Esophagus (tissue), 2 donors: ENCODE measurements around the gene DUOX1. TPM values are rescaled to one million over a fixed set of nuclear protein-coding genes. Genes with fewer than 3 reads are reported as not detected.
A peak's percentile ranks its signal among the peaks of the same experiment; 100 is the strongest.

ENCODE experiments used
- H3K27ac ChIP-seq, 2 donors: one replicate each; pipeline ENCODE4 v1.5.1; 2013; ENCODE audit warnings: low read depth in 2 of 2, mild to moderate bottlenecking in 2 of 2, inconsistent platforms in 1 of 2, low read length in 1 of 2, moderate library complexity in 1 of 2
- H3K27me3 ChIP-seq, 2 donors: one replicate each; pipeline ENCODE4 v1.6.1; 2013; ENCODE audit warnings: low read length in 2 of 2, control low read depth in 1 of 2, mild to moderate bottlenecking in 1 of 2; ENCODE audit not compliant: insufficient read depth in 2 of 2, control insufficient read depth in 1 of 2
- H3K36me3 ChIP-seq, 2 donors: one replicate each; pipeline ENCODE4 v1.6.1; 2013; ENCODE audit warnings: low read length in 1 of 2; ENCODE audit not compliant: control insufficient read depth in 2 of 2, insufficient read depth in 2 of 2
- H3K4me1 ChIP-seq, 2 donors: one replicate each; pipeline ENCODE4 v1.6.1; 2013; ENCODE audit warnings: low read length in 1 of 2; ENCODE audit not compliant: control insufficient read depth in 2 of 2, insufficient read depth in 2 of 2
- H3K4me3 ChIP-seq, 2 donors: one replicate each; pipeline ENCODE4 v1.5.1; 2013; ENCODE audit warnings: low read length in 2 of 2, mild to moderate bottlenecking in 2 of 2, low read depth in 1 of 2, moderate library complexity in 1 of 2
- H3K9me3 ChIP-seq, 2 donors: one replicate each; pipeline ENCODE4 v1.6.1; 2013; ENCODE audit warnings: mild to moderate bottlenecking in 2 of 2, low read depth in 1 of 2, low read length in 1 of 2, moderate library complexity in 1 of 2; ENCODE audit not compliant: control insufficient read depth in 2 of 2, insufficient read depth in 1 of 2
- WGBS, 2 donors: extraction: QIAGEN DNeasy Blood & Tissue Kit; methylation state at CpG; one replicate each; pipeline ENCODE4 v1.1.7; 2013; 5-methylcytosine and 5-hydroxymethylcytosine counted together
- polyA plus RNA-seq, 2 donors: library from polyadenylated mRNA; stranded (reverse); fragments of 200-250 nt; gene quantifications; one replicate each; pipeline ENCODE4 v1.2.3, GENCODE V29; 2013
- donor health status: healthy with polysubstance abuse.
- donor health status: Bipolar disorder and iron deficiency.

DUOX1 gene
- polyA plus RNA-seq, 2 donors, result 64.7 to 111 TPM

DNA sequence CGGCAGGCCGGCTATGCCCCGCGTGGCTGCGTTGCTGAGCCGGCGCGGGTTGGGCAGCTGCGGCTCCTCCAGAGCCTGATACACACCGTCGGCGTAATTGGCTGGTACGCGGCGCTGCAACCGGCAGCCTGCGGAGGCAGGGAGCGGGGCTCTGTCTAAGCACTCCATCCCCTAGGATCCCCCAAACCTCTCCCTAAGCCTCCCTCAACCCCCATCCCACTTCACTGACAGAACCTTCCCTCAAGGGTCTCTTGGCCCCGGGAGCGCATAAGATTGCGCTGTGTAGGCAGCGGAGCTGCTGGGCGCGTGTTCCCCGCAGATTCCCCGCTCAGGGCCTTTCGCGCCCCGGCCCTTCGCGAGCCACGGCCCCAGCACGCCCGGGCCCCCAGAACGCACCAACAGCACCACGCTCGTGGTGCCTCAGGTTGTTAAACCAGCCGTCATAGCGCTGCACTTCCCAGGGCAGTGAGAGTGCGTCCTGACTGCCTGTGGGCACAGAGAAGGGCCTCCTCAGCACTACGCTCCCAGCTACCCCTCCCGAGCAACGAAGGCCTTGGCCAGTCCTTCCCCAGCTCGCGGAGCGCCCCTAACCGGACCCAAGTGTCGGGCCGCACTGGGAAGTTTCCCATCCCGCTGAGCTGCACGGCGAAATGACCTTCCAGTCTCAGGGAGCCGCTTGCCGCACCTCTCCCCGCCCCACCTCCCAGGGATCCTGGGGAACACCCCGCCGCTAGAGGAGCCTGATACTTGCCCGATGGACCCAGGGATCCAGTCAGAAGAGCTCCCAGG lies 17.0 kb upstream of the DUOX1 start:
- H3K4me1 ChIP-seq, result peaks cover 11 to 32% of the 10 kb centered on the region in 2 donors
- peak overlapping the region; percentile 38 to 42 for H3K4me3 ChIP-seq
- H3K9me3 ChIP-seq, result peaks cover 0 to 3% of the 10 kb centered on the region in 2 donors
- H3K36me3 ChIP-seq, result peaks cover 0 to 3% of the 10 kb centered on the region in 2 donors
- no peak overlapping the region for H3K27ac ChIP-seq
- H3K27me3 ChIP-seq, result peaks cover 0 to 21% of the 10 kb centered on the region in 2 donors
- 2 to 3% methylated on average over 58 of the region's 58 CpGs for WGBS, 2 donors

- Histone ChIP-seq H3K4me1 (peaks cover 11 to 32% of the 10 kb centered on the region in 2 donors), H3K36me3 (peaks cover 0 to 3% of the 10 kb centered on the region in 2 donors), H3K4me3 (peak overlapping the region; percentile 38 to 42), H3K27ac (no peak overlapping the region), H3K9me3 (peaks cover 0 to 3% of the 10 kb centered on the region in 2 donors), H3K27me3 (peaks cover 0 to 21% of the 10 kb centered on the region in 2 donors)
- 7 to 8% methylated on average over 14 of the region's 14 CpGs for WGBS, 2 donors
Measured at GRCh38 chr15:45113380-45113990, 16.3 kb upstream of the DUOX1 start.

- peak within 1 kb of the TSS; percentile 38 to 42 for H3K4me3 ChIP-seq
- H3K36me3 ChIP-seq, result peaks cover 0 to 3% of the 10 kb centered on the region in 2 donors
- H3K27ac ChIP-seq, result peak within 1 kb of the TSS in 1 of 2 donors; percentile 29
- peaks cover 0 to 3% of the 10 kb centered on the region in 2 donors for H3K9me3 ChIP-seq
- peaks cover 11 to 32% of the 10 kb centered on the region in 2 donors for H3K4me1 ChIP-seq
- 2% methylated on average over 42 of the region's 42 CpGs for WGBS, 2 donors
- H3K27me3 ChIP-seq, result peaks cover 0 to 21% of the 10 kb centered on the region in 2 donors
Measured at GRCh38 chr15:45114076-45114750, 15.6 kb upstream of the DUOX1 start, which contains the start of the genes DUOX2 and DUOXA2. DUOX2 (minus strand) TSS chr15:45114172; CDS start chr15:45113411, 761 bp downstream. DUOXA2 (plus strand) TSS chr15:45114326; CDS start chr15:45114606, 280 bp downstream.

- H3K36me3 ChIP-seq, result peaks cover 0 to 3% of the 10 kb centered on the region in 2 donors
- H3K27me3 ChIP-seq, result peaks cover 0 to 21% of the 10 kb centered on the region in 2 donors
- H3K4me3 ChIP-seq, result peak overlapping the region; percentile 25 to 42
- H3K4me1 ChIP-seq, result peaks cover 11 to 32% of the 10 kb centered on the region in 2 donors
- H3K27ac ChIP-seq, result peak overlapping the region in 1 of 2 donors; percentile 29
- 4 to 10% methylated on average over 2 of the region's 2 CpGs for WGBS, 2 donors
- peaks cover 0 to 3% of the 10 kb centered on the region in 2 donors for H3K9me3 ChIP-seq
Measured at GRCh38 chr15:45114751-45115085, 15.1 kb upstream of the DUOX1 start.

DNA sequence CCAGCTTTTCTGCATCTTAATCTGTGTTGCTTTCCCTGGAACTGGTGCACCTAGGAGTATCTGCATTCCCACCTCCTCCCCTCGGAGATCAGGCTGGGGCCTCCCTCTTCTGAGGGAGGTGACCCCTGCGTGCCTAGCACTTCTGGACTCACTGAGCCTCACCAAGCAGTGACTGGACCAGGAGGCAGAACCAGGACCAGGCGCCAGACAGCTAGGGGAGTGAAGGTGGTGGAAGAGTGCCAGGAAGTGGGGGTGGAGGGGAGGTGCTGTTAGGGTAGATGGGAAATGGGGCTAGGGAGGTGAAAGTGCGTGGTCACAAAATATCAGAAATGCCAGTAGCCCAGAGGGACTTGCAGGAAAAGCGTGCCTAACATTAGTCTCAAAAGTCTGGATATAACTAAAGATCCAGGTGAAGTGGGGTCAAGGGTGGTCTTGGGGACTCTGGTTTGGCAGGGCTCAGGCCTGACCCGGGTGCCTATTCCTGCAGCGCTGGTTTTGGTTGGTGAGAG lies 14.4 kb upstream of the DUOX1 start:
- 55 to 64% methylated on average over 7 of the region's 7 CpGs for WGBS, 2 donors
- no peak overlapping the region for H3K27ac ChIP-seq

GRCh38 chr15:45116006-45116481 lies 13.8 kb upstream of the DUOX1 start:
- H3K4me1 ChIP-seq, result peaks cover 11 to 32% of the 10 kb centered on the region in 2 donors

More for the DNA sequence above, 14.4 kb upstream of the DUOX1 start:
- Histone ChIP-seq H3K36me3 (peaks cover 0 to 8% of the 10 kb centered on the region in 2 donors), H3K4me3 (peak overlapping the region in 1 of 2 donors; percentile 20), H3K4me1 (peaks cover 11 to 32% of the 10 kb centered on the region in 2 donors), H3K9me3 (peaks cover 0 to 3% of the 10 kb centered on the region in 2 donors), H3K27me3 (peaks cover 0 to 21% of the 10 kb centered on the region in 2 donors)

GRCh38 chr15:45116482-45117307 lies 13.1 kb upstream of the DUOX1 start:
- peaks cover 11 to 32% of the 10 kb centered on the region in 2 donors for H3K4me1 ChIP-seq
- peaks cover 0 to 19% of the 10 kb centered on the region in 2 donors for H3K36me3 ChIP-seq
- H3K27me3 ChIP-seq, result peaks cover 0 to 21% of the 10 kb centered on the region in 2 donors
- H3K4me3 ChIP-seq, result peak overlapping the region; percentile 8 to 16
- H3K27ac ChIP-seq, result no peak overlapping the region
- H3K9me3 ChIP-seq, result peaks cover 0 to 3% of the 10 kb centered on the region in 2 donors
- WGBS, 2 donors, result 9 to 10% methylated on average over 64 to 65 of the region's 65 CpGs

More at GRCh38 chr15:45116006-45116481, 13.8 kb upstream of the DUOX1 start:
- 28 to 41% methylated on average over 19 of the region's 19 CpGs for WGBS, 2 donors
- Histone ChIP-seq H3K27ac (no peak overlapping the region), H3K4me3 (peak overlapping the region in 1 of 2 donors; percentile 16), H3K9me3 (peaks cover 0 to 3% of the 10 kb centered on the region in 2 donors), H3K27me3 (peaks cover 0 to 21% of the 10 kb centered on the region in 2 donors), H3K36me3 (peaks cover 0 to 15% of the 10 kb centered on the region in 2 donors)

- Histone ChIP-seq H3K27ac (no peak overlapping the region), H3K4me1 (peaks cover 11 to 29% of the 10 kb centered on the region in 2 donors), H3K4me3 (peak overlapping the region in 1 of 2 donors; percentile 8), H3K36me3 (peaks cover 0 to 22% of the 10 kb centered on the region in 2 donors), H3K27me3 (peaks cover 0 to 17% of the 10 kb centered on the region in 2 donors), H3K9me3 (peaks cover 0 to 3% of the 10 kb centered on the region in 2 donors)
- 44 to 49% methylated on average over 33 of the region's 33 CpGs for WGBS, 2 donors
Measured at GRCh38 chr15:45117308-45118130, 12.3 kb upstream of the DUOX1 start.
